ES-I3 (cell line): ENCODE results near the gene EMX1.
A peak's percentile ranks its signal among the peaks of the same experiment; 100 is the strongest.

Experiments used
- H3K36me3 ChIP-seq: 2 replicates; pipeline ENCODE4 v1.6.1; 2013; ENCODE audit warnings: mild to moderate bottlenecking, low read length, control low read depth, moderate library complexity; ENCODE audit not compliant: insufficient read depth
- H3K4me1 ChIP-seq: 2 replicates; pipeline ENCODE4 v1.6.1; 2013; ENCODE audit warnings: mild to moderate bottlenecking, control low read depth, low read length; ENCODE audit not compliant: insufficient read depth
- H3K9ac ChIP-seq: 2 replicates; pipeline ENCODE4 v1.6.1; 2013; ENCODE audit warnings: low read depth, mild to moderate bottlenecking, low read length, moderate library complexity
- H3K9me3 ChIP-seq: 2 replicates; pipeline ENCODE4 v1.6.1; 2013; ENCODE audit warnings: mild to moderate bottlenecking, low read length, moderate library complexity; ENCODE audit not compliant: control insufficient read depth, insufficient read depth

Gene EMX1

DNA sequence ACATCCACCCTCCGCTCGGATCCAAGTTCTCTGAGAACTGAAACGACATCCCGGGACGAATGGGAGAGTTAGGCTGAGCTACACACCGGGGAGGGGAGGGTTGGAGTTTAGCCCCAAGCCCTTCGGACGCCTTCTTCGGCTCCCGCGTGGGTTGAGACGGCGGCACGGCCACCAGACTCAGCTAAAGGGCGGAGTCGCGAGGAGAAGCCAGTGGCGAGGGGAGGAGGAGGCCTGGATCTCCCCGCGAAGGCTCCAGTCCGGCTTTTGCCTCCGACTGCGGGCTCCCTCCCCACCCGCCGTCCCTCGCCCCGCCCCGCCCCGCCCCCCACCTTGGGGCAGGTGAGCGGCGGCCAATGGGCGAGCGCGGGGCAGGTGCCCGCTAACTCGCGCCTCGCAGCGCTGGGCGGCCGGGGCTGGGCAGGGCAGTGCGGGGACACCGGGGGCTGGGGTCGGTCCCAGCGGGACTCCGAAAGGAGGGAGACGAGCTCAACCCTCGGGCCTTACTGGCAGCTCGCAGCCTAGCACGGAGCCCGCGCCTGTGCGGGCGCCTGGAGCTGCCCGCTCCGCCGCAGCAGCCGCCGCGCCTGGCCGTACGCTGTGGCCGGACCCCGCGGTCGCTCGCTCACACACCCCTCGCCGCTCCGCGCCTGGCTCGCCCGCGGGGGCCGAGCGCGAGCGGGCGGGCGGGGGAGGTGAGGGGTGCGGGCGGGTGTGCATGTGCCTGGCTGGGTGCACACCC, at the start of gene EMX1:
TSS of gene EMX1 (plus strand) at position 382 of the 739 bp plus-strand sequence. CDS start at position 716, 334 bp downstream.
- Histone ChIP-seq H3K9me3 (no peaks in the 10 kb centered on the region), H3K4me1 (peaks cover 18% of the 10 kb centered on the region), H3K36me3 (no peaks in the 10 kb centered on the region), H3K9ac (peak within 1 kb of the TSS; percentile 79)

DNA sequence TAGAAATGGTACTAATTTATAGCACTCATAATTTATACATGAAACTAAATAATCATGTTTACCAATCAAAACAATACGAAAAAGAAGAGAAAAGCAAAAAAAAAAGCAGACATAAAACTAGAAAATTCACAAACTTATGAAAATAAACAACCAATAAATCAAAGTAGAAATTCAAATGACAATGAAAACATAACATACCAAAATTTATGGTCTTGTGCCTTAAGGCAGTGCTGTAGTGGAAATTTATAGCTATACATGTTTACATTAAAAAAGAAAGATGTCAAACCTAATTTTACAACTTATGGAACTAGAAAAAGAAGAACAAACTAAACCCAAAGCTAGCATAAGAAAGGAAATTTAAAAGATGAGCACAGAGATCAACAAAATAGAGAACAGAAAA, 46.3 kb upstream of the EMX1 start:
- H3K4me1 ChIP-seq, result no peaks in the 10 kb centered on the region
- H3K36me3 ChIP-seq, result no peaks in the 10 kb centered on the region
- H3K9me3 ChIP-seq, result no peaks in the 10 kb centered on the region; the same call in 1 of the 2 replicates
- no peak overlapping the region for H3K9ac ChIP-seq

DNA sequence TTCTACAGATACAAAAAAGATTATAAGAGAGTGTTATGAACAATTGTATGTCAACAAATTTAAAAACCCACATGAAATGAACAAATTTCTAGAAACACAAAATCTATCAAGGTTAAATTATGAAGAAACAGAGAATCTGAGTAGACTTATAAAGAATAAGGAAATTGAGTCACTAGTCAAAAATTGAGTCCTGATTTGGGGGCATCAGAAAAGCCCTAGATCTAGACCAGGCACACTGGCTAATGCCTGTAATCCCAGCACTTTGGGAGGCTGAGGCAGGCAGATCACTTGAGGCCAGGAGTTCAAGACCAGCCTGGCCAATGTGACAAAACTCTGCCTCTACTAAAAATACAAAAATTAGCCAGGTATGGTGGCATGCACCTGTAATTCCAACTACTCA, 45.4 kb upstream of the EMX1 start:
- Histone ChIP-seq H3K4me1 (no peaks in the 10 kb centered on the region), H3K9ac (no peak overlapping the region), H3K36me3 (no peaks in the 10 kb centered on the region), H3K9me3 (no peaks in the 10 kb centered on the region; the same call in 1 of the 2 replicates)

DNA sequence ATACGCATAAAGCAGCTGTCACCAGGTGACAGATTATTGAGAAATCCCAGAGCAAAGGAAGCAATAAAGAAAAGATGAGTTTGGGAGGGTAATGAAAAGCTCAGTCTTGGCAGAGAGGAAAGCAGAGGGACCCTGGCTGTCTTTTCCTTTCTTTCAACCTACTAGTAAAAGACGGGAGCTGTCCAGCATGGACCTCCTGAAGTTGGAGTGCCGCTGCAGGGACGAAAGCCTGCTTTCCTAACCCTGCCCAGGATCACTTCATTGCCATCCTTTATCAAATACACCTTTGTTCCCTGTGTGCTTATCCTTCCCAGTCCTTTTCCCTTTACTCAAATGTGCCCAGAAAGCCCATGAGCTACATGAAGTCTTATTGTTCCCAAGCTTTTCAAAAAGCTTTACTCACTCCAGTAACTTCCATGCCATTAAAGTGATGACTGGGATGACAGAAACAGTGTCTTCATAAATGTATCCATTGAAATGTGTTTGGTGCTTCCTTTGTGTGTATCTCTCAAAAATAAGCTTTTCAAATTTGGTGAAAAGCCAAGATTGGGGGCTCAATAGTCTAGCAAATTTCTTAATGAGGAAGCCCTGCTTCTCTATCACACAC, 33.9 kb upstream of the EMX1 start:
- Histone ChIP-seq H3K9ac (no peak overlapping the region), H3K36me3 (no peaks in the 10 kb centered on the region), H3K4me1 (no peaks in the 10 kb centered on the region), H3K9me3 (no peaks in the 10 kb centered on the region)

DNA sequence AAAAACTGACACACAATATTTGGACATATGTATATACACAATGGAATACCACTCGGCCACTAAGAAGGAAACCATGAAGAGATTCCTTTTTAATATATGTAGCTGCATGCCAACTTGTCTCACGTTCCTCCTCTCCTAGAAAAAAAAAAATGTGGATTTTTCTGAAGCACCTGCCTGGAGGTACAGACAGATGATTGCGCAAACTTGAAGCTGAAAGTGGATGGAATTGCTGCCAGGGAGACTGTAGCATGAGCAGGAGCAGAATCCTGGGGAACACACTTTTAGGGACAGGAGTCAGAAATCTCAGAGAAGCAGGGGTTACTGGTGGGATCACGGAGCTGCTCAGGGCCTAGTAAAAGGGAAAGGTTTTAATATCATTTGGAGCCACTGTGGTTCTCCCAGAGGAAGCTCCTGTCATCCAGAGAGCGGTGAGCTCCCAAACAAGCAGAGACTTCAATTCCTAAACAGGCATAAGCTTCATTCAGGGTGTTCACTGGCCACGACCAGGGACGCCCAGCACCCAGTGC, 30.8 kb upstream of the EMX1 start:
- Histone ChIP-seq H3K36me3 (no peaks in the 10 kb centered on the region), H3K4me1 (no peaks in the 10 kb centered on the region), H3K9me3 (no peaks in the 10 kb centered on the region), H3K9ac (peak overlapping the region; percentile 71; the same call in 1 of the 2 replicates)

DNA sequence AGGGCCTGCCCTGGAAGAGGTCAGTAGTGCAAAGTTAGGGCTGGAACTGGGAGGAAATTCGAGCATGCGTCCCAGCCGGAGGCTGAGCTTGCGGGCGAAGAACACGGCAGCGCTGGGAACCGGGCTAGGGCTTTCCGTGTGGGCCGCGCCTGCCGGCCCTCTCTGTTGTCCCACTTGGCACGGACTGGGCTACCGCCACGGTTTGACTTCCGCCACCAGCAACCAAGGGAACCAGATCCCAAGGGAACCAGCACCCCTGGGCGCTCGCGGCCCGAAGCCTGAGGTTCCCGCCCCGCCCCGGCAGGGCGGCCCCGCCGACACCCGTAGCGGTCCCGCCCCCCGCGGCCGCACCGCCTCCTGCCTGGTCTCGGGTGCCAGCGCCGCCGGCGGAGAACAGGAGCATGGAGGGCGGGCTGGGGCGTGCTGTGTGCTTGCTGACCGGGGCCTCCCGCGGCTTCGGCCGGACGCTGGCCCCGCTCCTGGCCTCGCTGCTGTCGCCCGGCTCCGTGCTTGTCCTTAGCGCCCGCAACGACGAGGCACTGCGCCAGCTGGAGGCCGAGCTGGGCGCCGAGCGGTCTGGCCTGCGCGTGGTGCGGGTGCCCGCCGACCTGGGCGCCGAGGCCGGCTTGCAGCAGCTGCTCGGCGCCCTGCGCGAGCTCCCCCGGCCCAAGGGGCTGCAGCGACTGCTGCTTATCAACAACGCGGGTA, 30.1 kb upstream of the EMX1 start, which contains the start of gene SPR:
TSS of gene SPR (plus strand) at position 377 of the 708 bp plus-strand sequence. CDS start at position 402, 25 bp downstream.
- no peaks in the 10 kb centered on the region for H3K9me3 ChIP-seq
- H3K36me3 ChIP-seq, result no peaks in the 10 kb centered on the region
- H3K9ac ChIP-seq, result peak within 1 kb of the TSS; percentile 71
- no peaks in the 10 kb centered on the region for H3K4me1 ChIP-seq

DNA sequence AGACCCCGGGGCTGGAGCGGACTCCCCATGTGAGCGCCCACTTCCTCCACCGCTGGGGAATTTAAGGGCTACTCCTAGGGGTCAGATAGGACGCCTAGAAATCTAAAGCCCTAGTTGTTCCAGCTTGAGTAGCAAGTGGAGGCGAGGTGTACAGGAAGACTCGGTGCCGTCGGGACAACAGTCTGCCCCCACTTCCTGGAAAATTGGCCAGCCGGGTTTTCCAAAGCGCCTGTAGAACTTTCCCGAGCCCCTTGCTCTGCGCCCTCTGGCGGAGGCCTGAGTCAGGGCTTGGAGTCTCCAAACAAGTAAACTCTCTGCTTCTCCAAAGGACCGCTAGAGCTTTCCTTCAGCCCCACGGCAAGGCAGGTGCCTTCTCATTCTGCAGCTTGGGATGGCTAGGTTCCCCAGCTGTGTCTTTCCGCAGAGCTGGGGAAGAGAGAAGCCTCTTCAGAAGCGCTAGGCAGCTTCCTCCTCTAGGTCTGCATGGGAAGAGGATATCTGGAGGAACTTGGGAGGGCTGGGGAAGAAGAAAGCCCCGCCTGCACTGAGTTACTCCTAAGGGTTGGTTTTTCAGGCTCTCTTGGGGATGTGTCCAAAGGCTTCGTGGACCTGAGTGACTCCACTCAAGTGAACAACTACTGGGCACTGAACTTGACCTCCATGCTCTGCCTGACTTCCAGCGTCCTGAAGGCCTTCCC, 29.4 kb upstream of the EMX1 start:
- H3K9ac ChIP-seq, result peak overlapping the region; percentile 71
- no peaks in the 10 kb centered on the region for H3K4me1 ChIP-seq
- H3K9me3 ChIP-seq, result no peaks in the 10 kb centered on the region
- no peaks in the 10 kb centered on the region for H3K36me3 ChIP-seq

DNA sequence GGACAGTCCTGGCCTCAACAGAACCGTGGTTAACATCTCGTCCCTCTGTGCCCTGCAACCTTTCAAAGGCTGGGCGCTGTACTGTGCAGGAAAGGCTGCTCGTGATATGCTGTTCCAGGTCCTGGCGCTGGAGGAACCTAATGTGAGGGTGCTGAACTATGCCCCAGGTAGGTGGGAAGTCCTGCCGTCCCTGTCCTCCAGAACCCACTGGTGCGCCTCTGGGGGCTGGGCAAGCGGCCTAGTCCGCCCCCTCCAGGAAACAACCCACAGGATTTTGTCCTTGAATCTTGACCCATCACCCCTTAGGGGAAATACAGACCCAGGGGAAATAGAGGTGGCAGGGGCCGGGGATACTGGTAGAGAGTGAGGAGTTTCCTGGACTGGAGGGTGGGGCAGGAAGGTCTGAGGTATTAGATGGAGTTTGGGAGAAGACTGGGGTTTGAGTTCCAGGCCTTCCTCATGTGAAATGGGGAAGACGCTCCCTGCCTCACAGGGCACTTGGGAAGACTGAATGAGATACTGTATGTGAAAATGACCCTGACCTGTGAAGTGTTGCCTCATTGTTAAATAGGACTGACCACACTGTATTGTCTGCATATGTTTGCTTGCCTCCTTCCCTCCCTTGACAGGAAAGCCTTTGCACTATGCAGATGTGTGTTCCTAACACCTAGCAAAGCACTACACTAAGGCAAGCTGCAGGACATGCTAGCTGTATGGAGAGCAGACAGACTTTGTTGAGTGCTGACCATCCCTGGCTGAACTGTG, 28.7 kb upstream of the EMX1 start:
- H3K4me1 ChIP-seq, result no peaks in the 10 kb centered on the region
- H3K9ac ChIP-seq, result no peak overlapping the region
- no peaks in the 10 kb centered on the region for H3K36me3 ChIP-seq
- no peaks in the 10 kb centered on the region for H3K9me3 ChIP-seq

DNA sequence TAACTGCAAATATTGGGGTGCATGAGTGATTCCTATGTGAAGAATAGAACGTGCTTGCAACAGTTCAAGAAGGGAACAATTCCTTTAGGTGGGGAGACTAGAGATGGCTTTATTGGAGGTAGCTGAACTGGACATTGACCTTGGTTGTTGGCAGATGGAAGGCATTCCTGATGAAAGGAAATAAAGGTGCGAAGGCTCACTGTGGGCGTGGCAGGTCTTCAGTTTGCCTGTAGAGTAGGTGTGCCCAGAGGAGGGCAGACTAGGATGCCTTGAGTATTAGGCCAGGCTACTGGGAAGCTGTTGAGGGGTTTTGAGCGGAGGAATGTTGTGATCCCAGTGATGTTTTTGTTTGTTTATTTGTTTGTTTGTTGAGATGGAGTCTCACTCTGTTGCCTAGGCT, 27.3 kb upstream of the EMX1 start:
- no peaks in the 10 kb centered on the region for H3K36me3 ChIP-seq
- peaks cover 4% of the 10 kb centered on the region; the same call in 1 of the 2 replicates for H3K4me1 ChIP-seq
- no peaks in the 10 kb centered on the region for H3K9me3 ChIP-seq
- H3K9ac ChIP-seq, result no peak overlapping the region

DNA sequence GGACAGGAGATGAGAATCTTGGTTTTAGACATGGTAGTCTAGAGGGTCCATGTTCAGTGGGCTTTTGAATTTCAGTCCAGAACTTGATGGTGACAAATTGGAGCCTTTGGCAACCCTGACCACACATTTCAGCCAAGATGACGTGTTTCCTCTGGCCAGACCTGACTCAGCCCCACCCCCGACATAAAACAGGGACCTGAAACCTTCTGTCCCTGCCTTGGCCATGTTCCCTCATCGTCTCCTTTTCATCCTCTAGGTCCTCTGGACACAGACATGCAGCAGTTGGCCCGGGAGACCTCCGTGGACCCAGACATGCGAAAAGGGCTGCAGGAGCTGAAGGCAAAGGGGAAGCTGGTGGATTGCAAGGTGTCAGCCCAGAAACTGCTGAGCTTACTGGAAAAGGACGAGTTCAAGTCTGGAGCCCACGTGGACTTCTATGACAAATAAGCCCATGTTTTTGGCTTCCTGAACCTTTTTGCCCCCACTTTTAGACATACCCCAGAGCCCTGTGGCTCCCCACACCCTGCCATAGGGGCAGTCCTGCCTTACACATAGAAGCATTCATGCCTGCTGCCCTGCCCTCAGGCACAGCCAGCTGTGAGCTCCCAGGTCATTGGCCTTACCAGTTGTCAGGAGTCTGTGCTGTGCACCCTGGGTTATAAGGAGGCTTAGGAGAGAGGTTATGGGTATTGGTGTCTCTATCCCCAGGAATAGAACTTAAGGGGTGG, 26.1 kb upstream of the EMX1 start:
- Histone ChIP-seq H3K4me1 (peaks cover 15% of the 10 kb centered on the region), H3K9me3 (no peaks in the 10 kb centered on the region), H3K9ac (no peak overlapping the region), H3K36me3 (no peaks in the 10 kb centered on the region)

DNA sequence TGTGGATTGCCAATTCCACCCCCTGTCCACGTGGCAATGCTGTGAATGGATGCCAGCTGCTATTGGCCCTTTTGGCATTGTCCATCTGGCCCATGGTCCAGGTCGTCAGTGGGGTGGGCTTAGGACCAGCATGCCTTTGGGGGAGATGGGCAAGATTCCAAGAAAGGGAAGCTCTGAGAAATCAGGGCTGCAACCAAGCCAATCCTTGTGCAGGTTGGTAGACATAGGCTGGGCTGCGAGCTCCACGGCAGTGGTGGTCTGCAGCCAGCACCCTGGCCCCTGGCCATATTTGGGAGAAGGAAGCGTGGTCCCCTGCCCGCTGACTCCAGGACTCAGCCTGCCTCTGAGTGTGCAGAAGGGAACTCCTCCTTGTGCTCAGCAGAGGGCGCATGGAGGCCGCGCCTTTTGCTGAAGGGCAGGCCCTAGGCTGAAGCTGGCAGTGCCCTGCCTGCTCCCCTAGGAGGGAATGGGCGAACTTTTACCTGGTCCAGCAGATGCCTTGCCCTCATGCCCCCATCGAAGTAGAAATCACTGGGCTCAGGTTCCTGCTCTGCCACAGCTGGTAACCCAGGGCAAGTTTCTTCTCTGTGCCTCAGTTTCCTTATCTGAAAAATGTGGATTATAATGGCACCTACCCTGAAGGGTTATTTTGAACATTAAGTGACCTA, 24.7 kb upstream of the EMX1 start:
- H3K9ac ChIP-seq, result no peak overlapping the region
- H3K4me1 ChIP-seq, result peaks cover 15% of the 10 kb centered on the region
- H3K36me3 ChIP-seq, result no peaks in the 10 kb centered on the region
- no peaks in the 10 kb centered on the region for H3K9me3 ChIP-seq

DNA sequence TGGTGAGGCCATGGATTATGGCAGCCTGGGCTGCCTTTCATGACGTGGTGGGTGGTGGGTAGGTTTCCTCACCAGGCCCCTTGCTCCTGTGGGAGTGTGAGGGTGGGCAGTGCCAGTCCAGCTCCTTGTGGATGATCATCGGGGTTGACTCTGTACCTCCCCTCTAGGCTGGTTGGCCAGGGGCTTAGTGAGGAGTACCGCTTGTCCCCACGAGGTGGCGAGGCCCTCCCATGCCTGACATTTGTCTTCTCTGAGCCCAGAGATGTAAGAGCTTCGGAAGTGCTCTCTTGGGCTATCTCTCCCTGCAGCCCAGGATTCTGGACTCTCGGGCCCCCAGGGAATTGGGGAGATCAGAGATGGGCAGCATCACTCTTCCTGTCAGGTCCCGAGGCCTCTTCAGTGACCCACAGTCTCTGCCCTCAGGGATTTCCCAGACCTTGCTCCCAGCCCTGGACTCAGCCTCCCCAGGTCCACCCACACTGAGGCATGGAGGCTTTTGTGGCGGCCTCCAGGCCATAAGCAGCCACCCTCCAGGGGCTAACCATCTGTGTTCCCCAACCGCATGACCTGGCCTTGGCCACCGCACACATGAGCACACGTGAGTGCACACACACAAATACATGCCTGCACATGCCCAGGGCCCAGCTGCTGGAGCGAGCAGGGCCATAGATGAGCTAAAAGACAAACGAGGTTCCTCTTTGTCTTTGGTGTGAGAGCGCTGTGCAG, 23.6 kb upstream of the EMX1 start:
- H3K4me1 ChIP-seq, result peaks cover 15% of the 10 kb centered on the region
- H3K36me3 ChIP-seq, result no peaks in the 10 kb centered on the region
- H3K9ac ChIP-seq, result no peak overlapping the region
- H3K9me3 ChIP-seq, result no peaks in the 10 kb centered on the region
